ENCODE results near the gene GAS2L1.

Gene GAS2L1

DNA sequence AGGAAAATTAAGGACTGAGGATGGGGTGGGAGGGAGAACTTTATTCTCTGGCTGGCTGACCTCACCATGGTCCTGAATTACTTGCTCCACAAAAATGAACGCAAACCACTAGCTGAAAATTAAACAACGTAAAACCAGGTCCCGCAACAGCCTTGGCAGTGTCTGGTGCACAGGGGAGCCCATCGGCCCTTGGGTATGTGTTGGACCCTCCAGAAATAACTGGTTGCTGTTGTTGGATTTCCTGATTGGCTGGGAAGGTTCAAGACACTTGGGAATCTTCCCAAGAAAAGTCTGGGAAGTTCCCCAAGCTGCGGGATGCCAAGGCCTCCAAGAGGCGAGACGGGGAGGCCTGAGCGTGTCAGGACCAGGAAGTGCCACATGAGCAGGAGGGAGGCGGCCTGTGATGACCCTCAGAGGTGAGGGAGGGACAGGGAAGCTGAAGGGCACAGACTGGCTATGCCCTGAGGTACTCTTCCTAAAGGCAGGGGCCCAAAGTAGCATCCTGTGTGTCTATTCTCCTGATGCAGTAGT is 19.4 kb downstream of the GAS2L1 start:
- FAIRE-seq, result no peak
- DNase-seq (ENCODE audit: low spot score), result no peak

DNA sequence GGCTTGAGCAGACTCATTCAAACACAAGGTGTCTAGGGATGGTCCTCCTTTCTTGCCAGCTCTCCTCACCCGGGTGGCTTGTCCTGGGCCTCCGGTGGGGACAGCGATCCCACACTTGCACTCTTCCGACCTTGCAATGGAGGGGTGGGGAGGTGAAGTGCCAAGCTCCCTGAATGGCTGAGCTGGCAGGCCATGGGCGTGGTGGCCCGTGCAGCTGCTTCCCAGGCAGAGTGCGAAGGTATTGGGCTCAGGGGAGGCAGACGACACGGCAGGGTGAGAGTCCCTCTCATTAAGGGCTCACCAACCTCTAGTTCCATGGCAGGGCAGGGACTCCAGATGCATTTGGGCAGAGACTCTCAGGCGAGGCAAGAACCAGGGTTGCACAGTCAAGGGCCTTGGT is 20.0 kb downstream of the GAS2L1 start:
- FAIRE-seq (no peak), DNase-seq (ENCODE audit: low spot score) (no peak)

DNA sequence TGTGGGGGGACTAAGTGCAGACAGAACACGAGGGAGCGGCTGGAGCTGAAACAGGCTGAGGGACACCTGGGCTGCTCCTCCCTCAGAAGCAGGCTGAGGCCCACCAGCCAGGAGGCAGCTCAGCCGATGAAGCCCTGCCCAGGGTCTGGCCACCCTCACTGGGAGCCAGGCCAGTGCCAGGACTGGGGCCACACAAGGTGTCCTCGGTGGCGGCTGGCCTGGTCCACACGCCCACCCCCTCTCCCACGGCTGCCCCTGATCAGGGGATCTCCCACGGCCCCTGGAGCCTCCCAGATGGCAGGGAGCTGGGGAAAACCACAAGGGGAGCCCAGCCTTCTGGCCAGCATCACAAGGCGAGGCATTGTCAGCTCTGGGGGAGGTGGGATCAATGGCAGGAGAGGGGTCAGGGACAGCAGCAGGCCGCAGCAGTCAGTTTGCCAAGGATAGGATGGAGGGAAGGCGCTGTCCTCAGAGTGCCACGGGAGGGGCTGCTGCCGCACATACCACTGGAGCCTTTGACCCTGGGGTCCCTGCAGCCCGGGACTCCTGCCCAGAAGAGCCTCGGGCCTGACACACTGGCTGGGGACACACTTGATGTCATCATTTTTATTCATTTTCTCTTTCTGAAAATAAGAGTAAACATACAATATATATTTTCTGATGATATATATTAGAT is 20.8 kb downstream of the GAS2L1 start:
- no peak for DNase-seq (ENCODE audit: low spot score)
- no peak for FAIRE-seq

- FAIRE-seq (no peak), DNase-seq (ENCODE audit: low spot score) (no peak)
Observed at GRCh38 chr22:29328055-29328454, 21.6 kb downstream of the GAS2L1 start.

- DNase-seq (ENCODE audit: low spot score) (peak; percentile 53), FAIRE-seq (no peak)
Observed at GRCh38 chr22:29328566-29329500, 22.4 kb downstream of the GAS2L1 start.

DNA sequence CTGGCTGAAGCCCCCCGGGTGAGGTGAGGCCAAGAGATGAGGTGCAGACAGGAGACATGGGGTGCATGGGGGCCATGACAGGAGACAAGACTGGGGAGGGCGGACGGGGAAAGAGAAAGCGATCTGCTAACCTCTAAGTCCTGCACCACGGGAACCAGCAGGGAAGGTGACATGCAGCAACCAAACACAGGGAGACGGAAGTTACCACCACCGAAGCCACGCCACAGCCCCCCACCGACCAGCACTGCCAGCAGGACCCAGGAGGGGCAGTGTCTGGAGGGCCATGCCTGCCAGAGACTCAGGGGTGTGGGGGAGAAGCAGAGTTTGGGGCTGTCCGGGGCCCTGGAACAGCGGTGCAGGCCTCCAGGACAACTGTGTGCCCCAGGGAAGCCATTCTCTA is 23.1 kb downstream of the GAS2L1 start:
- no peak for DNase-seq (ENCODE audit: low spot score)
- FAIRE-seq, result no peak

- DNase-seq (ENCODE audit: low spot score) (no peak), FAIRE-seq (no peak)
Observed at GRCh38 chr22:29330291-29330690, 23.8 kb downstream of the GAS2L1 start.

GRCh38 chr22:29330753-29331152 is 24.3 kb downstream of the GAS2L1 start:
- DNase-seq (ENCODE audit: low spot score), result no peak
- no peak for FAIRE-seq

- no peak for FAIRE-seq
- DNase-seq (ENCODE audit: low spot score), result no peak
Observed at GRCh38 chr22:29331213-29331612, 24.8 kb downstream of the GAS2L1 start.

DNA sequence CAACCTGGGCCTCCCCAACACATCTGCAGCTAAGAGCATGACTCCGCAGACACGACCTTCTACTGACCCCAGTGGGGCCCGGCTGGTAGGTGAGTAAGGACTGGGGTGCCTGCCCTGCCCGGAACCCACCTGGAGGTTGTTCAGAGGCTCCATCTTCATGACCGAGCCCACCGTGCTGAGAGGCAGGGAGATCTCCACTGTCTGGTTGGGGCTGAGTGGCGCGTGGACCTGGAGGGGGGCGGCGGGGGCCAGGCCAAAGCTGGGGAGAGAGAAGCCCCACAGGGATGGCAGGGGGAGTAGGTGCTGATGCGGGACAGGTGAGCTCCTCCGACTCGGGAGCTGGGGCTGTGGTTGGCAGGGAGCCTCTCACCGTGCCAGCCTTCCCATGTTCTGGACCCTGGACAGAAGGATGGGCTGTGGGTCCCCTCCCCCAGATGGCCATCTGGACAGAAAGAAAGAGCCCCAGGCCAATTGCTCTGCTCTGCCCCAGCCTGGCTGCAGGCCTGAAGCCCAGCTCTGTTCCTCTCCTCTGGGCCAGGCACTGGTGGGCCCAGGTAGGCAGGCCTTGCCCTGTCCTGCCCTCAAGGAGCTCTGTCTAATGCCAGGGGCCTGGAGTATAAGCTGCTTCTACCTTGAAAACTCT is 25.3 kb downstream of the GAS2L1 start:
- FAIRE-seq (no peak), DNase-seq (ENCODE audit: low spot score) (no peak)

GRCh38 chr22:29332886-29333496 is 26.5 kb downstream of the GAS2L1 start:
- DNase-seq (ENCODE audit: low spot score) (no peak), FAIRE-seq (no peak)

GRCh38 chr22:29334148-29334547 is 27.7 kb downstream of the GAS2L1 start:
- FAIRE-seq, result no peak
- DNase-seq (ENCODE audit: low spot score), result no peak

DNA sequence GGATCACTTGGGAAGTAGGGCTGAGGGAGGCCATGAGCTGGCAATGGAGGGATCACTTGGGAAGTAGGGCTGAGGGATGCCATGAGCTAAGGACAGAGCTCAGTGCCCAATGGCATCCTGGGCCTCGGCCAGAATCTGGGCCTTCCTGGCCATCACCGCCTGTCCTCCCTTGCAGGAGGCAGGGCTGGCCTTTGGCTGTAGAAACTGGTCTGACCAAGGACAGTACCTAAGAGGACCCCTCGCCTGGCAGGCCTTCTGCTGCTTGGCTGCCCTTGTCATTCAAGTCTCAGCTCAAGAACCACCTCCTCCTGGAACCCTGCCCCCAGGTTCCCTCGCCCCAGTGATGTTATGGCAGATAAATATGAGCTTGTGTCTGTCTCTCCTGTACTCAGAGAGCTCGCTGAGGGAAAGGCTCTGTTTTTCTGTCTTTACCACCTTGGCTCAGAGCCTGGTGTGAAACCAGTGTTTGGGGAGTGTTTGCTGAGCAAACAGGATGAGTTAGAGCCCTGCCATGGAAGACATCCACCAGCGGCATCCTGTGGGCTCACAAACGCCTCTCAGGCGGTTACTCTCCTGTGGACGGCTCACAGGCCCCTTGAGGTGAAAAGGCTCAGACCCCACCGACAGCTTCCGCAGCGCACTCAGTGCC is 28.4 kb downstream of the GAS2L1 start:
- DNase-seq (ENCODE audit: low spot score), result no peak
- no peak for FAIRE-seq

GRCh38 chr22:29335656-29336055 is 29.2 kb downstream of the GAS2L1 start:
- no peak for FAIRE-seq

GRCh38 chr22:29336751-29337490 is 30.5 kb downstream of the GAS2L1 start:
- no peak for DNase-seq (ENCODE audit: low spot score)
- FAIRE-seq, result peak; percentile 63

More at GRCh38 chr22:29335656-29336055, 29.2 kb downstream of the GAS2L1 start:
- DNase-seq (ENCODE audit: low spot score), result no peak

DNA sequence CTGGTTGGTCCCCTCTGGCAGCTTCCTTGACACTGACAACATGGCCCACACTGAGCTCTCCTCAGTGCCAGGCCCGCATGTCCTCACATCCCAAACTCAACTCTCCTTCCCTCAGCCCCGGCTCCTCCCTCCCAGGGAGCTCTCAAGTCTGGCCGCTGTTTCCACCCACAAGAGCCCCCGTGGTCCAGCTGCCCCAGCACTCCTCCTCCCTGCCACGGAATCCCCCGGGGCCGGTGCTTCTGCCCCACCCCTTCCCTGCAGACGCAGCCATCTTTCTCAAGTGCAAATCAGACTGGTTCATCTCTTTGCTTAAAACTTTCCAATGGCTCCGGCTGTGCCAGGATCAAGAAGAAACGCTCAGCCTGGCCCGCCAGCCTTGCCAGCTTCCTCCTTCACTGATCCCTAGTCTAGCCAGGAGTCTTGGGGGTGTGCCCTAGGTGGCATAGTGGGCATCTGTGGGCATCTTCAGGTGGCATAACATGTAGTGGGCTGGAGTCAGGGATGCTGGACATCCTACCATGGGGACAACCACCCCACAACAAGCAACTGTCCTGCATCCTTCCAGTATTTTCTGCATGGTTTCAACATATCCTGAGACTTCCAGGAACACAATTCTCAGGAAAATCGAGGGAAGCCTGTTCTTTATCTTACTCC is 31.3 kb downstream of the GAS2L1 start:
- DNase-seq (ENCODE audit: low spot score) (no peak), FAIRE-seq (no peak)

DNA sequence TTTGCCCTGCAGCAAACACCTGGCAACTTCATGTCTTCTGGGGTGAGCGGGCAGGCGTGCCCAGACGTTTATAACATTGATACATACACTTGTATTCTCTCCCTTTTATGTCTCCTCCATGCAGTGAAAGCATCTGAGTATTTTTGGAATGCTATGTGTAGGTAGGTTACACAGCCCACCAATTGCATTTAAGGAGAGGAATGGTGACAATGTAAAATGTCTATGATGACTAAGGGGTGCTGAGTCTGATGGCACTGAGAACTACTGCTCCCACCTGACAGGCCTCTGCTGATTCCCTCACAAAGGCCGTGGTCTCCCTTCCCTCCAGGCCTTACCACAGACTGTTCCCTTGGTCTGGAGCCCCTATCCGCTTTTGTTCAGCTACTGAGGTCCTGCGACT is 31.9 kb downstream of the GAS2L1 start:
- DNase-seq (ENCODE audit: low spot score) (no peak), FAIRE-seq (no peak)

GRCh38 chr22:29339381-29340235 is 33.2 kb downstream of the GAS2L1 start:
- no peak for DNase-seq (ENCODE audit: low spot score)
- no peak for FAIRE-seq

- DNase-seq (ENCODE audit: low spot score) (no peak), FAIRE-seq (no peak)
Observed at GRCh38 chr22:29340566-29340965, 34.1 kb downstream of the GAS2L1 start.

All from urothelium cell line (cell line).